Spleen (tissue), 11 donors: Measurements from ENCODE around the gene KATNAL1. TPM values are rescaled to one million over a fixed set of nuclear protein-coding genes. Genes with fewer than 3 reads are reported as not detected.

ENCODE experiments used
- DNase-seq: peaks from one replicate; pipeline ENCODE4 v3.0.0-alpha.2; 2020
- H3K27ac ChIP-seq, 8 donors: fragments of 200-600 bp; sonication (generic) in 7 of 8; 1 replicate in 4 of 8; 2 replicates in 4 of 8; pipeline versions ENCODE4 v1.5.0 to v1.8.0; 2016 to 2021; ENCODE audit warnings: inconsistent platforms in 4 of 8, mild to moderate bottlenecking in 4 of 8, moderate library complexity in 1 of 8
- H3K27me3 ChIP-seq, 7 donors: fragments of 200-600 bp; sonication (generic) in 6 of 7; replicated peaks in 1 of 7; 1 replicate in 4 of 7; 2 replicates in 3 of 7; pipeline versions ENCODE4 v1.5.0 to v1.8.0; 2016 to 2021; ENCODE audit warnings: inconsistent platforms in 3 of 7, mild to moderate bottlenecking in 1 of 7
- H3K36me3 ChIP-seq, 6 donors: fragments of 200-600 bp; sonication (generic) in 5 of 6; 1 replicate in 4 of 6; 2 replicates in 2 of 6; pipeline versions ENCODE4 v1.5.0 to v1.8.0; 2016 to 2021; ENCODE audit warnings: inconsistent platforms in 2 of 6
- H3K4me1 ChIP-seq, 6 donors: fragments of 200-600 bp; sonication (generic) in 5 of 6; 1 replicate in 3 of 6; 2 replicates in 3 of 6; pipeline versions ENCODE4 v1.5.0 to v1.8.0; 2016 to 2021; ENCODE audit warnings: inconsistent platforms in 3 of 6
- H3K4me3 ChIP-seq, 8 donors: fragments of 200-600 bp; sonication (generic) in 7 of 8; 1 replicate in 4 of 8; 2 replicates in 4 of 8; pipeline versions ENCODE4 v1.5.0 to v1.8.0; 2016 to 2021; ENCODE audit warnings: inconsistent platforms in 4 of 8, mild to moderate bottlenecking in 4 of 8, moderate library complexity in 2 of 8
- H3K9me3 ChIP-seq, 8 donors: fragments of 200-600 bp; sonication (generic) in 7 of 8; 1 replicate in 4 of 8; 2 replicates in 4 of 8; pipeline versions ENCODE4 v1.5.0 to v1.8.0; 2016 to 2021; ENCODE audit warnings: inconsistent platforms in 4 of 8
- POLR2A ChIP-seq, 3 donors: fragments of 450-650 bp; IDR thresholded peaks; one replicate each; pipeline ENCODE4 v1.5.1; 2017; ENCODE audit warnings: antibody characterized with exemption in 3 of 3, mild to moderate bottlenecking in 1 of 3
- POLR2AphosphoS5 ChIP-seq, 3 donors: sonication (generic); formaldehyde crosslinking; IDR thresholded peaks; one replicate each; pipeline ENCODE4 v1.5.1; 2017; ENCODE audit warnings: antibody characterized with exemption in 3 of 3
- WGBS, 5 donors: extraction: QIAGEN DNeasy Blood & Tissue Kit in 3 of 5; methylation state at CpG; one replicate each; pipeline versions ENCODE4 v1.1.5 to v1.1.7; 2013 to 2018; 5-methylcytosine and 5-hydroxymethylcytosine counted together
- intact Hi-C: fragments of 100-400 bp; cut with DNase I; formaldehyde crosslinking; loops from one replicate; pipeline ENCODE4 v1.15.0; 2023; ENCODE audit warnings: low total_unique reads
- polyA plus RNA-seq, 3 donors: library from polyadenylated mRNA; stranded (reverse); fragments of 200-250 nt; gene quantifications; one replicate each; pipeline ENCODE4 v1.2.1, GENCODE V29; 2013
- total RNA-seq, 7 donors: library from RNA; depleted of rRNA in 3 of 7; stranded (reverse); fragments of >200 nt in 3 of 7; fragmentation: NEBNext Ultra II Directional in 4 of 7; extraction: Animal tissue kit (Norgen Biotek cat#: 25700) in 4 of 7; gene quantifications; one replicate each; pipeline versions ENCODE4 v1.1.0 to v1.2.1, GENCODE V29; 2016 to 2021
- TF ChIP-seq, protein P1 (sequence below), 11 experiments: fragments of 200-600 bp in 7 of 11; fragments of 450-650 bp in 4 of 11; sonication (generic) in 4 of 11; IDR thresholded peaks in 8 of 11; conservative IDR thresholded peaks in 3 of 11; 1 replicate in 7 of 11; 2 replicates in 4 of 11; pipeline versions ENCODE4 v1.4.0 to v1.8.0; 2016 to 2021; ENCODE audit warnings: antibody characterized with exemption in 11 of 11, inconsistent platforms in 4 of 11, mild to moderate bottlenecking in 1 of 11
- donor health status: healthy with polysubstance abuse.
- donor health status: DM: no; HTN: no; CAD: no; lungs with moderate emphysema.
- donor health status: DM: no; HTN: no; CAD: no.
- donor health status: Bipolar disorder and iron deficiency.
- donor health status: healthy.
- donor health status: DM: no; HTN: no; CAD: no.
- donor health status: DM: yes; HTN: yes; CAD: no.

Gene KATNAL1
- total and polyA plus RNA-seq, 10 donors, result 0.78 to 17.6 (median 9.5) TPM

DNA sequence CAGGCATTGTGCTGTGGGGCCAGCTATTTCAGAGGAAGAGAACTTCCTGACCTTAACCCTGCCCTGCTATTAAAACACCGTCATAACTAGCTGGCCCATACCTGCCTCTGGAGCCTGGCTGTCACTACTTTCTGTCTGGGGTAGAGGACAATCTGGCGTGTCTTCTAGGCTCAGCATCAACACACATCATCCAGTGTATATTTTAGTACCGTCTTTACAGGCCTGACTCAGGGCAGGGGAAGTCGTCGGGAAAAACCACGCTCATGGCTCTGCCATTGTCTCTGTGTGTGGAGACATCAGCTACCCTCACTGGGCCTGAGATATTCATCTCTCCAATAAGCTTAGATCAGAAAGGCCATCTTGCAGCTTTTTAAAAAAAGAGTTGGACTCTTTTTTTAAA, 151.1 kb downstream of the KATNAL1 start:
- TF ChIP-seq, protein P1, sequence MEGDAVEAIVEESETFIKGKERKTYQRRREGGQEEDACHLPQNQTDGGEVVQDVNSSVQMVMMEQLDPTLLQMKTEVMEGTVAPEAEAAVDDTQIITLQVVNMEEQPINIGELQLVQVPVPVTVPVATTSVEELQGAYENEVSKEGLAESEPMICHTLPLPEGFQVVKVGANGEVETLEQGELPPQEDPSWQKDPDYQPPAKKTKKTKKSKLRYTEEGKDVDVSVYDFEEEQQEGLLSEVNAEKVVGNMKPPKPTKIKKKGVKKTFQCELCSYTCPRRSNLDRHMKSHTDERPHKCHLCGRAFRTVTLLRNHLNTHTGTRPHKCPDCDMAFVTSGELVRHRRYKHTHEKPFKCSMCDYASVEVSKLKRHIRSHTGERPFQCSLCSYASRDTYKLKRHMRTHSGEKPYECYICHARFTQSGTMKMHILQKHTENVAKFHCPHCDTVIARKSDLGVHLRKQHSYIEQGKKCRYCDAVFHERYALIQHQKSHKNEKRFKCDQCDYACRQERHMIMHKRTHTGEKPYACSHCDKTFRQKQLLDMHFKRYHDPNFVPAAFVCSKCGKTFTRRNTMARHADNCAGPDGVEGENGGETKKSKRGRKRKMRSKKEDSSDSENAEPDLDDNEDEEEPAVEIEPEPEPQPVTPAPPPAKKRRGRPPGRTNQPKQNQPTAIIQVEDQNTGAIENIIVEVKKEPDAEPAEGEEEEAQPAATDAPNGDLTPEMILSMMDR (IDR thresholded peaks at IDR 0.05 in 8 of 11, conservative IDR thresholded peaks at IDR 0.05 in 3 of 11), result no peak
- TF ChIP-seq POLR2AphosphoS5 (IDR thresholded peaks at IDR 0.05), result no peak
- no peak for TF ChIP-seq POLR2A (IDR thresholded peaks at IDR 0.05)
- intact Hi-C loops, result no loop called here
- Histone ChIP-seq H3K4me3 (no peak overlapping the region), H3K36me3 (no peaks in the 10 kb centered on the region), H3K4me1 (peaks cover 0 to 20% (median 6%) of the 10 kb centered on the region in 6 donors), H3K9me3 (no peaks in the 10 kb centered on the region), H3K27me3 (peaks cover 0 to 20% (median 0%) of the 10 kb centered on the region in 7 donors), H3K27ac (peak overlapping the region in 4 of 8 donors; percentile 43 to 70 (median 51))
- peak; percentile 64 for DNase-seq
- WGBS, 5 donors, result 51 to 77% (median 59%) methylated on average over 6 of the region's 6 CpGs

DNA sequence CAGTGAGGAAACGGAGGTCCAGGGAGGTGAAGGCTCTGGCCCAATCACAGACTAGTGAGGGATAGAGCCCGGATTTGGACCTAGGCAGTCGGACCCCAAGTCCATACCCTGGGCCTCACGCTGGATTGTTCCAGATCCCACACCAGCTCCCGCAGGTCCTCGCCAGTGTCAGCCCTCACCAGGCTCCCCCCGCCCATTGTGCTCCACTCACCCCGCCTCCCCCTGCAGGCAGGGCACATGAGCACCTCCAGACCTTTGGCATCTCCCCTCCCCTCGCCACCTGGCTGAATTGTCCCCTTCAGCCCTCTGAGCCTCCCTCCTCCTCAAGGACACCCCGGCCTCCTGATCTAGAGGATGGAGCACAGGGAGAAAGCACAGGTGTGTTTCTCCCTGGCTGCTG, 152.4 kb downstream of the KATNAL1 start:
- intact Hi-C loops, result no loop called here
- Histone ChIP-seq H3K9me3 (no peaks in the 10 kb centered on the region), H3K36me3 (no peaks in the 10 kb centered on the region), H3K4me1 (peaks cover 0 to 33% (median 10%) of the 10 kb centered on the region in 6 donors), H3K27me3 (peaks cover 0 to 20% (median 0%) of the 10 kb centered on the region in 7 donors), H3K4me3 (no peak overlapping the region), H3K27ac (no peak overlapping the region)
- DNase-seq, result peak; percentile 69
- TF ChIP-seq POLR2AphosphoS5 (IDR thresholded peaks at IDR 0.05) (no peak), POLR2A (IDR thresholded peaks at IDR 0.05) (no peak)
- TF ChIP-seq, protein P1 (IDR thresholded peaks at IDR 0.05 in 8 of 11, conservative IDR thresholded peaks at IDR 0.05 in 3 of 11), result no peak
- 90 to 95% (median 92%) methylated on average over 10 of the region's 10 CpGs for WGBS, 5 donors

DNA sequence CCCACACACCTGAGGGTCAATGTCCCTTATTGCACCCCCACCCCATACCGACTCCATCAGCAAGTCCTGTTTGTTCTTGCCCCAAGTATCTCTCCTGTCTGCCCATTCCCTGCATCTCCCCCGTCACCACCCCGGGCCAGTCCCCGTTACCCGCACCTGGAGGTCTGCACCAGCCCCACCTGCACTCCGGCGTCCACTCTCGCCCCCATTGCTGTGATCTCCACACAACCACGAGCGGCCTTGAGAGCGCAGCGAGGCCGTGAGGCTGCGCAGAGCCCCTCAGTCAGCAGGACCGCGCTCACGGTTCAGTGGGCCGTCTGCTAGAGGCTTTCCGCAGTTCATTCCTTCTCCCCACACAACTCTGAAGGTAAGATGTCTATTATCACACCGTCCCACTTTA, 152.8 kb downstream of the KATNAL1 start:
- Histone ChIP-seq H3K4me3 (no peak overlapping the region), H3K27ac (peak overlapping the region in 1 of 8 donors; percentile 53), H3K4me1 (peaks cover 0 to 37% (median 11%) of the 10 kb centered on the region in 6 donors), H3K27me3 (peaks cover 0 to 20% (median 0%) of the 10 kb centered on the region in 7 donors), H3K36me3 (no peaks in the 10 kb centered on the region), H3K9me3 (no peaks in the 10 kb centered on the region)
- TF ChIP-seq POLR2A (IDR thresholded peaks at IDR 0.05), result no peak
- TF ChIP-seq, protein P1 (IDR thresholded peaks at IDR 0.05 in 8 of 11, conservative IDR thresholded peaks at IDR 0.05 in 3 of 11), result no peak
- TF ChIP-seq POLR2AphosphoS5 (IDR thresholded peaks at IDR 0.05), result no peak
- peak; percentile 69 for DNase-seq
- intact Hi-C loops, result no loop called here
- WGBS, 5 donors, result 94 to 96% (median 95%) methylated on average over 20 of the region's 20 CpGs

DNA sequence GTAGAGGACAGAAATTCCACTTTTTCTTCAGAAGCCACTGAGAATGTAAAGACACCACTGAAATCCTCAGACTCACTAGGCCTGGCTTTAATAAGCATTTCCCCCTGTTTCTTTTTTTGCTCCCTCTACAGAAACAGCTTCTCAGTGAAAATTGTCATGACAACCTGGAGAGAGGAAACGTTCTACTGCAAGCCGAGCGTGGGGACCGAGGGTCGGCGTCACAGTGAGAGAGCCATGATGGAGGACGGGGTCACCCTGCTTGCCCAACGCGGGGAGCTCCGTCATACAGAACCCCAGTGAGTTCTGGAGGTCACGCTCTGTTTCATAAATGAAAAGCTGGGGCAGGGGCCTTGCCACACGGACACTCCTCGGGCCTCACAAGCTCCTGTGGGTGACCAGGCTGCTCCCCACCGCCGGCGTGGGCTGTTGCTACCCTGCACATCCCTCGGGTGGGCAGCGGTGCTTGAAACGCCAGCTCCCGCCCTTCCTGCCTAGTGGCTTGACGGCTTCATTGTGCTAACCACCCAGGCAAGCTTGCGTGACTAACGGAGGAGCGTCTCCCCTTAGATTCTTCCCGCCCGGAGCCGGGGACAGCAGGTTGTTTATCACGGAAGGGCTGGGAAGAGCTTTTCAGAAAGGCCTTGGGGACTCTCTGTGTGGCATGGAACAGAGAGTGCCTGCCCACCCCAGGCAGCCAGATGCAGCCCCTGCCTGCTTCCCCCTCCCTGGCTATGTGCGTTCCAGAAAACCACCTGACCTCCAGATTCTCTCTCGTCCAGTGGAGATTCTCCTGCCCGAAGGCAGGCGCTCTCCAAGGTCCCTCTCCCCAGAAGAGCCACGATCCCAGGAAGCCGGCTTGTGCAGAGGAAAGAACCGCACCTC, 153.6 kb downstream of the KATNAL1 start:
- 56 to 76% (median 72%) methylated on average over 29 to 35 of the region's 35 CpGs for WGBS, 5 donors
- peak overlapping the region in 2 of 8 donors; percentile 43 to 53 for H3K27ac ChIP-seq
- no peaks in the 10 kb centered on the region for H3K9me3 ChIP-seq
- H3K36me3 ChIP-seq, result no peaks in the 10 kb centered on the region
- TF ChIP-seq, protein P1 (IDR thresholded peaks at IDR 0.05 in 8 of 11, conservative IDR thresholded peaks at IDR 0.05 in 3 of 11), result no peak
- TF ChIP-seq POLR2AphosphoS5 (IDR thresholded peaks at IDR 0.05), result peak in 2 of 3 donors; percentile 37 to 53
- DNase-seq, result peak; percentile 80
- H3K4me3 ChIP-seq, result peak overlapping the region in 1 of 8 donors; percentile 16
- H3K27me3 ChIP-seq, result peaks cover 0 to 20% (median 0%) of the 10 kb centered on the region in 7 donors
- peaks cover 2 to 43% (median 18%) of the 10 kb centered on the region in 6 donors for H3K4me1 ChIP-seq
- intact Hi-C loops, result no loop called here
